Endodermal cell (in vitro differentiated cells): ENCODE data around the gene PIP5KL1. TPM values are rescaled to one million over a fixed set of nuclear protein-coding genes. Genes with fewer than 3 reads are reported as not detected.
"Not testable (repeated sequence)": the region's sequence is repeated elsewhere in the genome, so short reads cannot be mapped to it uniquely, and the experiment has no call there.

ENCODE experiments used
- DNase-seq: peaks from one replicate; pipeline ENCODE4 v3.0.0-alpha.2; 2017
- H3K27ac ChIP-seq: 2 replicates; pipeline ENCODE4 v1.5.1; 2013; ENCODE audit warnings: mild to moderate bottlenecking, low read depth, low read length, moderate library complexity
- H3K27me3 ChIP-seq: 2 replicates; pipeline ENCODE4 v1.6.1; 2013; ENCODE audit warnings: mild to moderate bottlenecking, low read length, moderate library complexity; ENCODE audit not compliant: insufficient read depth, control insufficient read depth, poor library complexity, severe bottlenecking
- H3K36me3 ChIP-seq: 2 replicates; pipeline ENCODE4 v1.7.0; 2013; ENCODE audit warnings: mild to moderate bottlenecking, low read length, moderate library complexity; ENCODE audit not compliant: control insufficient read depth, insufficient read depth
- H3K4me1 ChIP-seq: one replicate; pipeline ENCODE4 v1.7.0; 2013; ENCODE audit warnings: low read length; ENCODE audit not compliant: control insufficient read depth, insufficient read depth
- H3K4me3 ChIP-seq: 2 replicates; pipeline ENCODE4 v1.5.1; 2013; ENCODE audit warnings: mild to moderate bottlenecking, low read length, moderate library complexity
- H3K9ac ChIP-seq: 2 replicates; pipeline ENCODE4 v1.6.1; 2013; ENCODE audit warnings: mild to moderate bottlenecking, low read length, moderate library complexity; ENCODE audit not compliant: poor library complexity, severe bottlenecking; ENCODE audit errors: extremely low read depth
- H3K9me3 ChIP-seq: 2 replicates; pipeline ENCODE4 v1.6.1; 2013; ENCODE audit warnings: mild to moderate bottlenecking, low read length, moderate library complexity; ENCODE audit not compliant: control insufficient read depth
- H3K27ac Mint-ChIP-seq: 2 replicates; pipeline ENCODE4 v1.8.0; 2020; ENCODE audit warnings: mixed read lengths
- H3K27me3 Mint-ChIP-seq: 2 replicates; pipeline ENCODE4 v1.8.0; 2021; ENCODE audit warnings: mild to moderate bottlenecking, mixed read lengths; ENCODE audit not compliant: insufficient read depth
- H3K36me3 Mint-ChIP-seq: 2 replicates; pipeline ENCODE4 v1.8.0; 2020; ENCODE audit warnings: low read depth, mixed read lengths
- H3K4me1 Mint-ChIP-seq: 2 replicates; pipeline ENCODE4 v1.8.0; 2020; ENCODE audit warnings: mixed read lengths
- H3K4me3 Mint-ChIP-seq: 2 replicates; pipeline ENCODE4 v1.8.0; 2020; ENCODE audit warnings: mild to moderate bottlenecking, moderate library complexity, mixed read lengths
- H3K9me3 Mint-ChIP-seq: 2 replicates; pipeline ENCODE4 v1.8.0; 2020; ENCODE audit warnings: mild to moderate bottlenecking, mixed read lengths
- WGBS, 2 experiments: methylation state at CpG; one replicate each; pipeline versions ENCODE4 v1.1.5 to v1.1.7; 2013; ENCODE audit warnings: missing lambda C conversion rate in 2 of 2, mixed read lengths in 1 of 2; ENCODE audit not compliant: insufficient coverage in 1 of 2, insufficient read length in 1 of 2; 5-methylcytosine and 5-hydroxymethylcytosine counted together
- total RNA-seq, 2 donors: library from RNA; stranded (reverse); fragmentation: NEBNext Ultra II Directional in 1 of 2; extraction: Animal tissue kit (Norgen Biotek cat#: 25700) in 1 of 2; gene quantifications; 2 replicates in 1 of 2; 3 replicates in 1 of 2; pipeline ENCODE4 v1.2.1, GENCODE V29; 2021
- TF ChIP-seq, protein P1 (sequence below): fragments of 200-600 bp; sonication (generic); conservative IDR thresholded peaks from 2 replicates; pipeline ENCODE4 v1.5.0; 2021; ENCODE audit warnings: antibody characterized with exemption, mild to moderate bottlenecking

The PIP5KL1 gene
- total RNA-seq, 2 donors from 2014 or later: 6.6 to 9.3 TPM

DNA sequence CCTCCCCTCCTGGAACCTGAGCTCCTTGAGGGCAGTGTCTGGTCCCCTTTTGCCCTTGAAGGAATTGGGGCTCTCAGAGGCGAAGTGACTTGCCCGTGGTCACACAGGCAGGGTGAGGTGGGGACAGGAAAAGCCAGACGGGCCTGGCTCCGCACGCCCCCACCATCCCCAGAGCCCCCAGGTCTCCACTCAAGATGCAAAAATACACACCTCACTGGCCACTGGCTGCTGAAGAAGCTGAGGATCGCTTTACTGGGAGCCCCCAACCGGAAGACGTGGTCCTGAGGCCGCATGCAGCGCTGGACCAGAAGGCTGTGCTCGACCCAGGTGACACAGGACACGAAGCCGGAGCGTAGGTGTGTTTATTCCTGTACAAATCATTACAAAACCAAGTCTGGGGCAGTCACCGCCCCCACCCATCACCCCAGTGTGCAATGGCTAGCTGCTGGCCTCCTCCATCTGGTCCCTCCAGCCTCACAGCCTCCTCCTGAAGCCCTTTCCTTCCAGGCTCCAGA, 45.5 kb downstream of the PIP5KL1 start:
- H3K4me1 ChIP-seq: no peaks in the 10 kb centered on the region
- H3K27ac Mint-ChIP-seq: no peak overlapping the region
- H3K9ac ChIP-seq: no peak overlapping the region
- H3K9me3 ChIP-seq: no peaks in the 10 kb centered on the region
- peak overlapping the region; percentile 57 for H3K27ac ChIP-seq
- peaks cover 29% of the 10 kb centered on the region for H3K36me3 Mint-ChIP-seq
- WGBS, 2 experiments: 79 to 91% methylated on average over 6 to 15 of the region's 15 CpGs
- TF ChIP-seq, protein P1, sequence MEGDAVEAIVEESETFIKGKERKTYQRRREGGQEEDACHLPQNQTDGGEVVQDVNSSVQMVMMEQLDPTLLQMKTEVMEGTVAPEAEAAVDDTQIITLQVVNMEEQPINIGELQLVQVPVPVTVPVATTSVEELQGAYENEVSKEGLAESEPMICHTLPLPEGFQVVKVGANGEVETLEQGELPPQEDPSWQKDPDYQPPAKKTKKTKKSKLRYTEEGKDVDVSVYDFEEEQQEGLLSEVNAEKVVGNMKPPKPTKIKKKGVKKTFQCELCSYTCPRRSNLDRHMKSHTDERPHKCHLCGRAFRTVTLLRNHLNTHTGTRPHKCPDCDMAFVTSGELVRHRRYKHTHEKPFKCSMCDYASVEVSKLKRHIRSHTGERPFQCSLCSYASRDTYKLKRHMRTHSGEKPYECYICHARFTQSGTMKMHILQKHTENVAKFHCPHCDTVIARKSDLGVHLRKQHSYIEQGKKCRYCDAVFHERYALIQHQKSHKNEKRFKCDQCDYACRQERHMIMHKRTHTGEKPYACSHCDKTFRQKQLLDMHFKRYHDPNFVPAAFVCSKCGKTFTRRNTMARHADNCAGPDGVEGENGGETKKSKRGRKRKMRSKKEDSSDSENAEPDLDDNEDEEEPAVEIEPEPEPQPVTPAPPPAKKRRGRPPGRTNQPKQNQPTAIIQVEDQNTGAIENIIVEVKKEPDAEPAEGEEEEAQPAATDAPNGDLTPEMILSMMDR: no peak
- no peak overlapping the region for H3K4me3 ChIP-seq
- H3K4me1 Mint-ChIP-seq: peaks cover 2% of the 10 kb centered on the region
- DNase-seq: no peak
- no peaks in the 10 kb centered on the region for H3K9me3 Mint-ChIP-seq
- no peak overlapping the region for H3K4me3 Mint-ChIP-seq
- H3K27me3 Mint-ChIP-seq: no peaks in the 10 kb centered on the region
- no peaks in the 10 kb centered on the region for H3K27me3 ChIP-seq
- H3K36me3 ChIP-seq: peaks cover 21% of the 10 kb centered on the region

DNA sequence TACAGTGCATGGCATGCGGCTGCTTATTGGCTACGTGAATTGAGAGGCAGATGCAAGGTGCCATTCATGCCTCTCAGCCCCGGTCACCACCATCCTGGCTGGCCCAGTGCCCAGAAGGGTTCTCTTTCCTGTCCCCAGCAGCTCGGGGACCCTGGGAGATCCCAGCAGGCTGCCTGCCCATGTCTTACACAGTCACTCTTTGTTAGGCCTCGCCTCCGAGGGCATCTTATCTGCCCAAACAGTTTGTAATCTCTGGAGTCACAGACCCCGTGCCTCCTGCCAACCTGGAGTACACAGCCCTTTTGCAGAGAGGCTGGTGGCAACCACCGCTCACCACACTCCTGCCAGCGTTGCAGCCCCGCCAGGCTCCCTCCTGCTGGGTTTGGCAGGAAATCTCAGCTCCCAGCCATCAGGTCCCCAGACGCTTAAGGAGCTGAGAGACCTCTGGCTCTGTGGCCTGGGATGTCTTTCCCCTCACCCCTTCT, 46.1 kb downstream of the PIP5KL1 start:
- 80 to 81% methylated on average over 10 to 11 of the region's 11 CpGs for WGBS, 2 experiments
- no peaks in the 10 kb centered on the region for H3K9me3 Mint-ChIP-seq
- H3K27ac Mint-ChIP-seq: no peak overlapping the region
- DNase-seq: peak; percentile 63
- Histone ChIP-seq H3K9me3 (no peaks in the 10 kb centered on the region), H3K9ac (no peak overlapping the region), H3K27ac (peak overlapping the region; percentile 57), H3K36me3 (peaks cover 16% of the 10 kb centered on the region), H3K27me3 (no peaks in the 10 kb centered on the region), H3K4me1 (no peaks in the 10 kb centered on the region), H3K4me3 (no peak overlapping the region)
- no peaks in the 10 kb centered on the region for H3K27me3 Mint-ChIP-seq
- TF ChIP-seq, protein P1: no peak
- no peak overlapping the region for H3K4me3 Mint-ChIP-seq
- peaks cover 2% of the 10 kb centered on the region for H3K4me1 Mint-ChIP-seq
- H3K36me3 Mint-ChIP-seq: peaks cover 26% of the 10 kb centered on the region

DNA sequence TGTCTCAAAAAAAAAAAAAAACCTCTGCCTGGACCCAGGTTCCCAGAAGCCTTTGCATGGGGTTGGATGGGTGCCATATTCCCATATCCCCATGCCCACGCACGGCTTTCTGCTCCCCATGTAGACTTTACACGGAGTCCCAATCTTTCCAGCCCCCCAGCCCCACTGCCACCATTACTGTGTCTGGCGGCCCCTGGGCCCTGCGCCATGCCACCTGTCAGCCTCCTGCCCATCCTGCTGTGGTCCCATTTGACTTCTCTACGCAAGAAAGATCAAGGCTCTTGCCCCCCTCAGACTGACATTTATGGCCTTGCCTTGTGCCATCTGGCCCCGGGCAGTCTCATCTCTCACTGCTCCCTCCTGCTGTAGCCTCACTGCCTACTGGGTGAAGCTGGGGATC, 46.6 kb downstream of the PIP5KL1 start:
- Mint-ChIP-seq H3K9me3 (no peaks in the 10 kb centered on the region), H3K4me1 (peaks cover 2% of the 10 kb centered on the region), H3K27me3 (no peaks in the 10 kb centered on the region), H3K36me3 (peaks cover 26% of the 10 kb centered on the region), H3K27ac (peak overlapping the region; percentile 30), H3K4me3 (no peak overlapping the region)
- H3K27ac ChIP-seq: no peak overlapping the region
- H3K4me1 ChIP-seq: no peaks in the 10 kb centered on the region
- H3K36me3 ChIP-seq: peaks cover 15% of the 10 kb centered on the region
- H3K4me3 ChIP-seq: no peak overlapping the region
- TF ChIP-seq, protein P1: no peak
- 95 to 98% methylated on average over 7 of the region's 7 CpGs for WGBS, 2 experiments
- no peak overlapping the region for H3K9ac ChIP-seq
- no peaks in the 10 kb centered on the region for H3K27me3 ChIP-seq
- no peaks in the 10 kb centered on the region for H3K9me3 ChIP-seq
- no peak for DNase-seq

DNA sequence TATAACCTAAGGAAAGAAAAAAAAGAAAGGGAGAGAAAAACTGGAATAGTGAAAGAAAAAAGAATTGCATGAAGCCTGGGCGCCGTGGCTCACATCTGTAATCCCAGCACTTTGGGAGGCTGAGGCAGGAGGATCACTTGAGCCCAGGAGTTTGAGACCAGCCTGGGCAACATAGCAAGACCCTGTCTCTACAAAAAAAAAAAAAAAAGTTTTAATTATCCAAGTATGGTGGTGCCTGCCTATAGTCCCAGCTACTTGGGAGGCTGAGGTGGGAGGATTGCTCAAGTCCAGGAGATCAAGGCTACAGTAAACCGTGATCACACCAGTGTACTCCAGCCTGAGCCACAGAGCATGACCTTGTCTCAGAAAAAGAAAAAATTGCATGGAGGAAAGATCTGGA, 48.9 kb downstream of the PIP5KL1 start:
- H3K4me3 Mint-ChIP-seq, DNase-seq, H3K4me3 ChIP-seq, H3K27me3 ChIP-seq, H3K27ac Mint-ChIP-seq, H3K27ac ChIP-seq, H3K9me3 Mint-ChIP-seq, H3K27me3 Mint-ChIP-seq, H3K9me3 ChIP-seq, H3K4me1 ChIP-seq, H3K36me3 ChIP-seq, H3K9ac ChIP-seq: not testable (repeated sequence)
- 96% methylated on average over 3 of the region's 3 CpGs for WGBS, 2 experiments
- Mint-ChIP-seq H3K36me3 (peaks cover 11% of the 10 kb centered on the region), H3K4me1 (peaks cover 13% of the 10 kb centered on the region)
